HG03196 (cell line): ENCODE measurements around the gene GK.
"Not testable (repeated sequence)": the region's sequence is repeated elsewhere in the genome, so short reads cannot be mapped to it uniquely, and the experiment has no call there.

ENCODE experiments used
- ATAC-seq: cut with Tn5 transposase; IDR thresholded peaks from one replicate; pipeline ENCODE4 v1.9.1; 2021; ENCODE audit not compliant: unreplicated experiment

GK gene

GRCh38 chrX:30652527-30653414, 452 bp upstream of the GK start:
- peak; percentile 87 for ATAC-seq

- ATAC-seq, result not testable (repeated sequence)
Observed at GRCh38 chrX:30654386-30654785, 1.2 kb downstream of the GK start.

GRCh38 chrX:30654989-30655607, 1.9 kb downstream of the GK start:
- ATAC-seq, result no peak

- ATAC-seq, result no peak
Observed at GRCh38 chrX:30655991-30656390, 2.8 kb downstream of the GK start.

GRCh38 chrX:30657196-30658161, 4.3 kb downstream of the GK start:
- ATAC-seq, result no peak

- ATAC-seq, result no peak
Observed at GRCh38 chrX:30659421-30659820, 6.2 kb downstream of the GK start.

GRCh38 chrX:30661228-30661627, 8.0 kb downstream of the GK start:
- no peak for ATAC-seq

- no peak for ATAC-seq
Observed at GRCh38 chrX:30663322-30663721, 10.1 kb downstream of the GK start.

- ATAC-seq, result no peak
Observed at GRCh38 chrX:30665471-30665870, 12.2 kb downstream of the GK start.

GRCh38 chrX:30666094-30666493, 12.9 kb downstream of the GK start:
- ATAC-seq, result no peak

- ATAC-seq, result no peak
Observed at GRCh38 chrX:30668581-30668980, 15.4 kb downstream of the GK start.

- ATAC-seq, result not testable (repeated sequence)
Observed at GRCh38 chrX:30671189-30671588, 18.0 kb downstream of the GK start.

GRCh38 chrX:30673127-30673796, 20.0 kb downstream of the GK start:
- no peak for ATAC-seq

GRCh38 chrX:30673884-30674598, 20.8 kb downstream of the GK start:
- ATAC-seq, result no peak

- ATAC-seq, result no peak
Observed at GRCh38 chrX:30674799-30675198, 21.6 kb downstream of the GK start.

GRCh38 chrX:30679369-30679768, 26.1 kb downstream of the GK start:
- no peak for ATAC-seq

GRCh38 chrX:30680618-30681017, 27.4 kb downstream of the GK start:
- ATAC-seq, result no peak

GRCh38 chrX:30688641-30689040, 35.4 kb downstream of the GK start:
- ATAC-seq, result no peak

GRCh38 chrX:30689116-30689515, 35.9 kb downstream of the GK start:
- ATAC-seq, result no peak

- ATAC-seq, result no peak
Observed at GRCh38 chrX:30690330-30690729, 37.1 kb downstream of the GK start.
